HEK293 (cell line): Measurements from ENCODE around the gene POLD2.

Source experiments
- CTCF ChIA-PET: fragments of 350-600 bp; formaldehyde crosslinking; extraction: SDS; loops from one replicate; lab custom pipeline; 2021; ENCODE audit warnings: antibody characterized with exemption; lab: Yijun Ruan, JAX
- POLR2A ChIA-PET: fragments of 300-600 bp; formaldehyde crosslinking; extraction: SDS; loops from one replicate; lab custom pipeline; 2020; ENCODE audit warnings: antibody characterized with exemption, inconsistent platforms; lab: Yijun Ruan, JAX
- H3K27ac ChIP-seq: fragments of 200-500 bp; sonication (Bioruptor generic); 2 replicates; pipeline ENCODE4 v1.5.1; 2014; ENCODE audit warnings: low read depth, low read length, control low read depth, inconsistent platforms; ENCODE audit errors: extremely low read depth
- H3K36me3 ChIP-seq, 2 experiments: fragments of 200-500 bp in 1 of 2; sonication (Bioruptor generic) in 1 of 2; 1 replicate in 1 of 2; 2 replicates in 1 of 2; pipeline ENCODE4 v1.5.1; 2014 to 2017; ENCODE audit warnings: inconsistent platforms in 2 of 2, low read length in 2 of 2; ENCODE audit not compliant: control insufficient read depth in 2 of 2, insufficient read depth in 1 of 2
- H3K4me1 ChIP-seq: fragments of 200-500 bp; sonication (Bioruptor generic); 2 replicates; pipeline ENCODE4 v1.5.1; 2014; ENCODE audit warnings: mild to moderate bottlenecking, low read length, inconsistent platforms; ENCODE audit not compliant: control insufficient read depth, insufficient read depth
- H3K4me3 ChIP-seq: 2 replicates; pipeline ENCODE4 v1.5.1; 2011; ENCODE audit warnings: low read depth, mild to moderate bottlenecking, control low read depth, low read length, moderate library complexity
- H3K9me3 ChIP-seq: fragments of 200-500 bp; sonication (Bioruptor generic); 2 replicates; pipeline ENCODE4 v1.5.1; 2014; ENCODE audit warnings: low read depth, low read length, inconsistent platforms; ENCODE audit not compliant: control insufficient read depth, insufficient read depth
- CTCF ChIP-seq: fragments of 450-650 bp; formaldehyde crosslinking; IDR thresholded peaks from 2 replicates; pipeline ENCODE4 v1.5.1; 2016; ENCODE audit warnings: missing biosample characterization, missing genetic modification characterization
- GLIS1 ChIP-seq: fragments of 450-650 bp; formaldehyde crosslinking; IDR thresholded peaks from 2 replicates; pipeline ENCODE4 v1.5.1; 2016; ENCODE audit warnings: missing biosample characterization, missing genetic modification characterization
- IKZF3 ChIP-seq: fragments of 450-650 bp; IDR thresholded peaks from 2 replicates; pipeline ENCODE4 v1.5.0; 2018; ENCODE audit warnings: missing biosample characterization, mild to moderate bottlenecking, missing genetic modification characterization, moderate library complexity
- KLF1 ChIP-seq: fragments of 450-650 bp; formaldehyde crosslinking; IDR thresholded peaks from 2 replicates; pipeline ENCODE4 v1.5.1; 2016; ENCODE audit warnings: missing biosample characterization, missing genetic modification characterization
- KLF8 ChIP-seq: fragments of 450-650 bp; formaldehyde crosslinking; IDR thresholded peaks from 2 replicates; pipeline ENCODE4 v1.5.1; 2016; ENCODE audit warnings: missing biosample characterization, missing genetic modification characterization
- PRDM1 ChIP-seq: fragments of 450-650 bp; formaldehyde crosslinking; IDR thresholded peaks from 2 replicates; pipeline ENCODE4; 2016; ENCODE audit warnings: missing biosample characterization, missing genetic modification characterization
- YY2 ChIP-seq: fragments of 450-650 bp; formaldehyde crosslinking; IDR thresholded peaks from 2 replicates; pipeline ENCODE4 v1.5.1; 2016; ENCODE audit warnings: missing biosample characterization, missing genetic modification characterization
- ZIC2 ChIP-seq: fragments of 450-650 bp; formaldehyde crosslinking; IDR thresholded peaks from 2 replicates; pipeline ENCODE4 v1.5.1; 2016; ENCODE audit warnings: missing biosample characterization, missing genetic modification characterization
- ZNF175 ChIP-seq: fragments of 450-650 bp; formaldehyde crosslinking; IDR thresholded peaks from 2 replicates; pipeline ENCODE4 v1.5.1; 2016; ENCODE audit warnings: missing biosample characterization, missing genetic modification characterization
- ZNF394 ChIP-seq: fragments of 450-650 bp; formaldehyde crosslinking; IDR thresholded peaks from 2 replicates; pipeline ENCODE4 v1.5.1; 2016; ENCODE audit warnings: missing biosample characterization, missing genetic modification characterization, mild to moderate bottlenecking, moderate library complexity, borderline replicate concordance
- ZNF560 ChIP-seq: fragments of 450-650 bp; formaldehyde crosslinking; IDR thresholded peaks from 2 replicates; pipeline ENCODE4 v1.5.1; 2017; ENCODE audit warnings: missing biosample characterization, missing genetic modification characterization, borderline replicate concordance
- ZNF621 ChIP-seq: fragments of 450-650 bp; formaldehyde crosslinking; IDR thresholded peaks from 2 replicates; pipeline ENCODE4 v1.5.1; 2017; ENCODE audit warnings: missing biosample characterization, missing genetic modification characterization
- TF ChIP-seq, protein P1 (sequence below): fragments of 450-650 bp; formaldehyde crosslinking; IDR thresholded peaks from 2 replicates; pipeline ENCODE4 v1.5.1; 2016; ENCODE audit warnings: missing biosample characterization, missing genetic modification characterization
- TF ChIP-seq, protein P2 (sequence below): fragments of 450-650 bp; formaldehyde crosslinking; IDR thresholded peaks from 2 replicates; pipeline ENCODE4 v1.5.1; 2016; ENCODE audit warnings: missing biosample characterization, missing genetic modification characterization
- TF ChIP-seq, protein P3 (sequence below): fragments of 450-650 bp; formaldehyde crosslinking; IDR thresholded peaks from 2 replicates; pipeline ENCODE4 v1.5.1; 2016; ENCODE audit warnings: missing biosample characterization, missing genetic modification characterization
- TF ChIP-seq, protein P4 (sequence below): fragments of 450-650 bp; IDR thresholded peaks from 2 replicates; pipeline ENCODE4 v1.5.1; 2018; ENCODE audit warnings: missing biosample characterization, mild to moderate bottlenecking, missing genetic modification characterization

Gene POLD2

DNA sequence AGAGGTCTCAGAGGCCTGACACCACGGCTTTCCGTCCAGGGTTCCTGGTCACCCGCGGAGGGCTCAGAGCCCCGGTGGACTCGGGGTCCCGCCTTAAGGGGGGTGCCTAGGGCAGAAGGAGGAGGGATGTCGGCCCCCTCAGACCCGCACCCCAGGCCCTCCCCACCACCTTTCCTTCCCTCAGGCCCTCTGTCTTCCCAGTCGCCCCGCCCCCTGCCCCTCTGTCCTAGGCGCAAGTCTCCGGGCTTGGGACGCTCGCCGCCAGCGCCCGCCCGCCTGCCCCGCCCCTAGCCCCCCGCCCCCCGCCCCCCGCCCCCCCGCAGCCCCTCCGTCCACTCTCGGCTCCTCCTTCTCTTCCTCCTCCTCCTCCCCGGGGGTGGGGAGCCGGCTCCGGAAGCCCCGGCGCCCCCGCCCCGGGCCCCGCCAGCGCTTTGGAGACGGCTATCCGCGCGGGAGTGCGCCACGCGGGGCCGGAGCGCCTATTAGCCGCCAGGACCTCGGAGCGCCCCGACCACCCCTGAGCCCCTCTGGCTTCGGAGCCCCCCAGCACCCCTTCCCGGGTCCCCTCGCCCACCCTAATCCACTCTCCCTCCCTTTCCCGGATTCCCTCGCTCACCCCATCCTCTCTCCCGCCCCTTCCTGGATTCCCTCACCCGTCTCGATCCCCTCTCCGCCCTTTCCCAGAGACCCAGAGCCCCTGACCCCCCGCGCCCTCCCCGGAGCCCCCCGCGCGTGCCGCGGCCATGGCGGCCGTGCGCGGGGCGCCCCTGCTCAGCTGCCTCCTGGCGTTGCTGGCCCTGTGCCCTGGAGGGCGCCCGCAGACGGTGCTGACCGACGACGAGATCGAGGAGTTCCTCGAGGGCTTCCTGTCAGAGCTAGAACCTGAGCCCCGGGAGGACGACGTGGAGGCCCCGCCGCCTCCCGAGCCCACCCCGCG lies 19.2 kb downstream of the POLD2 start, which contains the start of gene AEBP1:
AEBP1 (plus strand) TSS at position 423 of the 937 bp plus-strand sequence; CDS start at position 744, 321 bp downstream.
- no peaks in the 10 kb centered on the region for H3K4me1 ChIP-seq
- POLR2A ChIA-PET: interaction anchor here (1.5 kb wide), 1 partner anchor 12 kb away, joined by 3 read pairs; no protein-coding TSS in a partner anchor

GRCh38 chr7:44103566-44103922 lies 19.8 kb downstream of the POLD2 start:
- no peaks in the 10 kb centered on the region for H3K4me1 ChIP-seq
- H3K9me3 ChIP-seq: no peaks in the 10 kb centered on the region
- H3K27ac ChIP-seq: no peak overlapping the region
- TF ChIP-seq, protein P1, sequence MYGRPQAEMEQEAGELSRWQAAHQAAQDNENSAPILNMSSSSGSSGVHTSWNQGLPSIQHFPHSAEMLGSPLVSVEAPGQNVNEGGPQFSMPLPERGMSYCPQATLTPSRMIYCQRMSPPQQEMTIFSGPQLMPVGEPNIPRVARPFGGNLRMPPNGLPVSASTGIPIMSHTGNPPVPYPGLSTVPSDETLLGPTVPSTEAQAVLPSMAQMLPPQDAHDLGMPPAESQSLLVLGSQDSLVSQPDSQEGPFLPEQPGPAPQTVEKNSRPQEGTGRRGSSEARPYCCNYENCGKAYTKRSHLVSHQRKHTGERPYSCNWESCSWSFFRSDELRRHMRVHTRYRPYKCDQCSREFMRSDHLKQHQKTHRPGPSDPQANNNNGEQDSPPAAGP (tag by site-specific recombination): no peak
- TF ChIP-seq ZNF560 (tag by site-specific recombination): no peak
- TF ChIP-seq, protein P2, sequence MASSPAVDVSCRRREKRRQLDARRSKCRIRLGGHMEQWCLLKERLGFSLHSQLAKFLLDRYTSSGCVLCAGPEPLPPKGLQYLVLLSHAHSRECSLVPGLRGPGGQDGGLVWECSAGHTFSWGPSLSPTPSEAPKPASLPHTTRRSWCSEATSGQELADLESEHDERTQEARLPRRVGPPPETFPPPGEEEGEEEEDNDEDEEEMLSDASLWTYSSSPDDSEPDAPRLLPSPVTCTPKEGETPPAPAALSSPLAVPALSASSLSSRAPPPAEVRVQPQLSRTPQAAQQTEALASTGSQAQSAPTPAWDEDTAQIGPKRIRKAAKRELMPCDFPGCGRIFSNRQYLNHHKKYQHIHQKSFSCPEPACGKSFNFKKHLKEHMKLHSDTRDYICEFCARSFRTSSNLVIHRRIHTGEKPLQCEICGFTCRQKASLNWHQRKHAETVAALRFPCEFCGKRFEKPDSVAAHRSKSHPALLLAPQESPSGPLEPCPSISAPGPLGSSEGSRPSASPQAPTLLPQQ: no peak
- TF ChIP-seq ZIC2 (tag by site-specific recombination): peak; percentile 54
- no peak for TF ChIP-seq KLF1 (tag by site-specific recombination)
- peak; percentile 60; the same call in 1 of the 2 replicates for TF ChIP-seq GLIS1 (tag by site-specific recombination)
- H3K36me3 ChIP-seq: no peaks in the 10 kb centered on the region
- POLR2A ChIA-PET: no interaction called here
- CTCF ChIA-PET: no interaction called here
- H3K4me3 ChIP-seq: no peak overlapping the region

More for the DNA sequence above, 19.2 kb downstream of the POLD2 start, which contains the start of gene AEBP1:
- no peak within 1 kb of the TSS for H3K27ac ChIP-seq
- no peaks in the 10 kb centered on the region for H3K9me3 ChIP-seq
- CTCF ChIA-PET: no interaction called here
- H3K36me3 ChIP-seq: no peaks in the 10 kb centered on the region
- TF ChIP-seq, protein P3, sequence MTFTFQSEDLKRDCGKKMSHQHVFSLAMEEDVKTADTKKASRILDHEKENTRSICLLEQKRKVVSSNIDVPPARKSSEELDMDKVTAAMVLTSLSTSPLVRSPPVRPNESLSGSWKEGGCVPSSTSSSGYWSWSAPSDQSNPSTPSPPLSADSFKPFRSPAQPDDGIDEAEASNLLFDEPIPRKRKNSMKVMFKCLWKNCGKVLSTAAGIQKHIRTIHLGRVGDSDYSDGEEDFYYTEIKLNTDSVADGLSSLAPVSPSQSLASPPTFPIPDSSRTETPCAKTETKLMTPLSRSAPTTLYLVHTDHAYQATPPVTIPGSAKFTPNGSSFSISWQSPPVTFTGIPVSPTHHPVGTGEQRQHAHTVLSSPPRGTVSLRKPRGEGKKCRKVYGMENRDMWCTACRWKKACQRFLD (tag by site-specific recombination): no peak
- TF ChIP-seq, protein P4, sequence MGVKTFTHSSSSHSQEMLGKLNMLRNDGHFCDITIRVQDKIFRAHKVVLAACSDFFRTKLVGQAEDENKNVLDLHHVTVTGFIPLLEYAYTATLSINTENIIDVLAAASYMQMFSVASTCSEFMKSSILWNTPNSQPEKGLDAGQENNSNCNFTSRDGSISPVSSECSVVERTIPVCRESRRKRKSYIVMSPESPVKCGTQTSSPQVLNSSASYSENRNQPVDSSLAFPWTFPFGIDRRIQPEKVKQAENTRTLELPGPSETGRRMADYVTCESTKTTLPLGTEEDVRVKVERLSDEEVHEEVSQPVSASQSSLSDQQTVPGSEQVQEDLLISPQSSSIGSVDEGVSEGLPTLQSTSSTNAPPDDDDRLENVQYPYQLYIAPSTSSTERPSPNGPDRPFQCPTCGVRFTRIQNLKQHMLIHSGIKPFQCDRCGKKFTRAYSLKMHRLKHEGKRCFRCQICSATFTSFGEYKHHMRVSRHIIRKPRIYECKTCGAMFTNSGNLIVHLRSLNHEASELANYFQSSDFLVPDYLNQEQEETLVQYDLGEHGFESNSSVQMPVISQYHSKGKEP (tag by site-specific recombination): no peak
- TF ChIP-seq KLF8 (no peak), ZNF394 (tag by site-specific recombination) (no peak), YY2 (tag by site-specific recombination) (no peak), IKZF3 (tag by site-specific recombination) (no peak), CTCF (no peak), ZNF621 (tag by site-specific recombination) (no peak), ZNF175 (tag by site-specific recombination) (no peak), PRDM1 (no peak)
- H3K4me3 ChIP-seq: no peak within 1 kb of the TSS
